Stimulated activated CD4-positive, alpha-beta T cell treated with anti-CD3 and anti-CD28 coated beads, Interleukin-1b, Interleukin-23, amount 100 ng/mL, for 48 hours (primary cell): ENCODE measurements around the gene CST6.
"Not testable (repeated sequence)": the region's sequence is repeated elsewhere in the genome, so short reads cannot be mapped to it uniquely, and the experiment has no call there.

Experiments
- DNase-seq: peaks from one replicate; pipeline ENCODE4 v3.0.0-alpha.2; 2020

Gene CST6

DNA sequence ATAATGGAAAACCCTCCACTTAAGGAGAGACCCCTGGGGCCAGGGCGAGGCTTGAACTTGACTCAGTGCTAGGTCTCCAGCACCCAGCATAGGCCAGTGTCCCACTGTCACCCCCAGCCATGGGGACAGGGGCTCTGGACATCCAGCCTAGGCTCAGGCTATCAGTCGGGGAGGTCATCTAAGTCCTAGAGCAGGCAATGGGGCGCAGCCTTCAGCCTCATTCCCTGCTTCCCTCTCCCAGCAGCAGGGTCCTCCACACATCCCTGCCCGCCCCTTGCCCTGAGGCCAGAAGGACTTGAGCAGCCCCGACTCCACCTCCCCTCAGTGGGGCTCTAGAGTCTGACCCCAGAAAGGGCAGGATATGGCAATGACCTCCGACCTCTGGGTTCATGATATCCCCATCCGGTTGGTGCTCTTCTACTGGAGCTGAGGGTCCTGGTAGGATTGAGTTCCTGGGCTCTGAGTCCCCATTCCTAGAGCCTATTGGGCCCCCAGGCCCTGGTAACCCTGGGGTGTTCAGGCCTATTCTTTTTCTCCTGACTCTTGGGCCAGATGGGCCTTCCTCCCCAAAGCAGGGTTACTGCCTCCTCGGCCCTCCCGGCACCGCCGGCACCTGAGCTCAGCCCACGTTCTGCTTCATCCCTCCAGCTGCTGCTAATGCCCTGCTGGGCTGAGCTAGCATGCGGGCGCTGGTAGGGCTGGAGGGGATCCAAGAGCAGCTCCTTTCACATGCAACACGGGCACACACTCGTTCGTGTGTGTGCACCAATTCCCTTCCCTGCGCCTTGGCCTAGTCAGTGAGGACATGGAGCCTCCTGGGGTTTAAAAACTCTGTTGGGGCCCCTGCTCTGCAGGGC, 4.4 kb downstream of the CST6 start:
- DNase-seq: no peak

DNA sequence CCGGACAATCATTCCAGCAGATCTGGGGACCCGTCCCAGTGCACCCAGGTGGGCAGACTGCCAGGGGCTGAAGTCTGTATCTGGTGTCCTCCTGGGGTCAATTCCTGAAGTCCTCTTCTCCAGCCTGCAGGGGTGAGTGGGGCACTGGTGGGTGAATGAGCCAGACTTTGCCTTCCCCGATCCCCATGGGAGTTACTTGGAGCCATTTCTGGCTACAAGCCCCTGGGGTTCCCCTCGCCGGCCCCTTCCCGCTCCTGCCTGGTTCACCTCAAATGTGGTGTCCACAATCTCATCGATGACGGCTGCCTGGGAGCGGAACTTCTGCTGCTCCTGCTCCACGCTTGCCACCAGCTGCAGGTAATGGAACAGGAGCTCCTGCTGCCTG, 5.0 kb downstream of the CST6 start:
- DNase-seq: no peak

DNA sequence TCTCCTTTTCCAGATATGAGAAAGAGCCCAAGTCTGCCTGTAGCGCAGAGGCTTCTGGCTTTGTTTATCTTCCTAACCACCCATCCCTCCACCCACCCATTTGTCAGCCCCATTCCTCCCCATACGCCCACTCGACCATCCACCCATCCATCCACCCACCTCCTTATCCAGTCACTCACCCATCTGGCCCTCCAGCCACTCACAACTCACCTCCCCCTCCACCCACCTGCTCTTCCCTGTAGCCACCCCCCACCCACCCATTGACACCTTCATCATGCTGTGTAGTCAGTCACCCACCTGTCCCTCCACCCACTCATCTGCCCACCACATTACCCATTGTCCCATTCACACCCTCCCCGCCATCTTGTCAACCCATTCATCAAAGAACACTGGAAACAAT, 5.5 kb downstream of the CST6 start:
- DNase-seq: no peak

DNA sequence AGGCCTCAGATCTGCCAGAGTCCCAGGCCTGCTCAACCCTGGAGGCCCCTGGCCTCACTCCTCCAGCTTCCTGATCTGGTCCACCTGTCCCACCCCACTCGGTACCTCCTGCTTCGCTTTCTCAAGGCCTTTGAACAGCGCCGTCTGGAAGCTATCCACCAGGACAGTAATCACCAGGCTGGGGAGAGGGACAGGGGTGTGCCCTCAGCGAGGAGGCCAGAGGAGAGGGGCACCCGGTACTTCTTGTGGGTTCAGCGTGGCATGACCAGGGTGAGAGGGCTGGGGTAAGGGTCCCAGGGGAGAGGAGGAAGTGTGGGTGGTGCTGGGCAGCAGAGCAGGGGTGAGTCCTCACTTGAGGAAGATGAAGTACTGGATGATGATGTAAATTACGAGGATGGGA, 8.4 kb downstream of the CST6 start:
- DNase-seq: no peak

DNA sequence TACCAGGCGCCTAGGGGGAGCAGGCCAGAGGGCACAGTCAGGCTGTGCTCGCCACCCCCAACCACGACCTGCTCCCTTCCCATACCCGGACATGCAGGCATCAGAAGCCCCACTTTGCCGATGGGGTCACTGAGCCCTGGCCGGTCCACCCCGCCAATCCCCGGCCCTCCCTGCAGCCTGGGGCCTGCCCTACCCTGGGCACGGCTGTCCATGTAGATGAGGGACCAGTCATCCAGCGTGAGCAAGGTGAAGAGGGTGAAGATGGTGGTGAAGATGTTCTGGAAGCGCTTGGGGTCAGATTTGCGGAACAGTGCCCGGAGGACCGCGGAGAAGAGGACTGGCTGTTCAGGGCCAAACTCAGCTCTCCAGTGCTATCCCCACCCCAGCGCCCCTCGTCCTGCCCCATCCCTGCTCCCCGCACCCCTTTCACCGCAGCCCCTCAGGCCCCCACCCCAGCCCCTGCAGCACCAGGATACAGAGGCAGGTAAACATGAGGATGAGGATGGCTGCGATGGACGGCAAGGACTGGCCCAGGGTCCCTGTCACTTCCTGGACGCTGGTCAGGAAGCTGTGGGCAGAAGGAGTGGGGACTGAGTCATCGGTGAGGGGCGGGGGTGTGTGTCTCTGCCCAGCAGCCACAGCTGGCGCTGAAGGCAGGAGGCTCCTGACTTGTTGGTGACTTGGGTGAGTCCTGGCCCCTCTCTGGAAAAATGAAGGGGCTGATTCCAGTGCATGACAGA, 9.0 kb downstream of the CST6 start:
- no peak for DNase-seq

DNA sequence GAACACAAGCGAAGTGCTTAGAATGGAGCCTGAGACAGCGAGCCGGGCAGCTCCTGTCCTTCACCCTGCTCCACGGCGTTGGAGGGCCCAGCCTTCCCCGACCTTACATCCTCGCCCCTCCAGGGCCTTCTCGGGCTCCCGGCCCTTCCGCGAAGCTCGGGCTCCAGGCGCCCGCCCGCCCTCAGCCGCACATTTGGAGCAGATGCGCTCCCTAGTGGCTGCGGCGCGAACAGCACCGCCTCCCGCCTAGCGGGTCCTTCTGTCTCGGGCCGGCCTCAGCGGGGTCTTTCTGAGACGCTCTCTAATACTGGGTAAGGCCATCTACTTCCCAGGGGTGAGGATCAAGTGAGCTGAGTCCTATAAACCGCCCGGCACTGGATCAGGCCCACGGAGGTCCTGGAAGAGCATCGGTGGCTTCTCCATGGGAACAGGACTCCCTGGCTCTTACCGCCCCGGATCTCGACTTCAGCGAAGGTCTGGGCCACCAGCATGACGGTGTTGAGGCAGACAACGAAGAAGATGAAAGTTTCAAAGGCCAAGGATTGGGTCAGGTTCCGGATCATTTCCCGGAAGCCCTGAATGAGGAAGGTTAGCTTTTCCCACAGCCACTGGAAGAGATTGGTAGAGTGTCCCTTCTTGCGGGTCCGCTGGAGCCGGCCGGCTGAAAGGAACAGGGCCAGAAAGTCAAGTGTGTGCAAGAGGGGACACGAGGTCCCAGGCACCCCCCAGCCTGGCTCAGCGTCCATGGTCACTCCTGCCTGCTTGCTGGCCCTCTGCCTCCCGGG, 10.8 kb downstream of the CST6 start:
- peak; percentile 74 for DNase-seq

DNA sequence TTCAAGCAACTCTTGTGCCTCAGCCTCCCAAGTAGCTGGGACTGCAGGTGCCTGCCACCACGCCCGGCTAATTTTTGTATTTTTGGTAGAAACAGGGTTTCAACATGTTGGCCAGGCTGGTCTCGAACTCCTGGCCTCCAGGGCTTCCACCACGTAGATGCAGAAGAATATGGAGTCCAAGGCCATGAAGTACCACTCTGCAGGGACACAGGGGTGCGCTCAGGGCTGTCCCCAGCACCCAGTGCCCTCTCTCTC, 11.3 kb downstream of the CST6 start:
- DNase-seq: not testable (repeated sequence)

DNA sequence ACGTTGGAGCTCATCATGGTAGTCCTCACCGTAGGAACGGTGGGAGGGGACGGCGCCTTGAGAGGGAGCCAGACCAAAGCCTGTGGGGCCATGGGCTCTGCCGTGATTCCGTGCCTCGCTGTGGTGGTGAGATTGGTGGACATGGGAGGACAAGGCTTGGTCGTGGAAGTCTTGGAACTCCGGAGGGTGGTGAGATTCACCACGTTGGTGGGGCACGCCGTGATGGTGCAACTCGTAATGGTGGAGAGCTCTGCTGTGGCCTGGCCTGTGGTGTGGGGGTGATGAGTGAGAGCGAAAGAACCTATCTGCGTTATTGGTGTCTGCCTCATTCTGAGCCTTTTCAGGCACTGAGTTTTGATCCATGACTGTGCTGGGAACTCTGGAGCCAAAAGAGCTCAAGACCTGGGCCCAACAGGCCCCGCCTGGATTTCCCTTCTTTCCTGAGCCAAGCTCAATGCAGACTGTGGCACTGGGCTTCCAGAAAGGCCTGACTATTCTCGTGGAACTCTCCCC, 14.3 kb downstream of the CST6 start, which contains the start of gene CATSPER1:
Gene CATSPER1, minus strand, starts transcription at position 463 of the 513 bp plus-strand sequence. Its CDS starts 100 bp downstream, at position 363.
- no peak for DNase-seq

DNA sequence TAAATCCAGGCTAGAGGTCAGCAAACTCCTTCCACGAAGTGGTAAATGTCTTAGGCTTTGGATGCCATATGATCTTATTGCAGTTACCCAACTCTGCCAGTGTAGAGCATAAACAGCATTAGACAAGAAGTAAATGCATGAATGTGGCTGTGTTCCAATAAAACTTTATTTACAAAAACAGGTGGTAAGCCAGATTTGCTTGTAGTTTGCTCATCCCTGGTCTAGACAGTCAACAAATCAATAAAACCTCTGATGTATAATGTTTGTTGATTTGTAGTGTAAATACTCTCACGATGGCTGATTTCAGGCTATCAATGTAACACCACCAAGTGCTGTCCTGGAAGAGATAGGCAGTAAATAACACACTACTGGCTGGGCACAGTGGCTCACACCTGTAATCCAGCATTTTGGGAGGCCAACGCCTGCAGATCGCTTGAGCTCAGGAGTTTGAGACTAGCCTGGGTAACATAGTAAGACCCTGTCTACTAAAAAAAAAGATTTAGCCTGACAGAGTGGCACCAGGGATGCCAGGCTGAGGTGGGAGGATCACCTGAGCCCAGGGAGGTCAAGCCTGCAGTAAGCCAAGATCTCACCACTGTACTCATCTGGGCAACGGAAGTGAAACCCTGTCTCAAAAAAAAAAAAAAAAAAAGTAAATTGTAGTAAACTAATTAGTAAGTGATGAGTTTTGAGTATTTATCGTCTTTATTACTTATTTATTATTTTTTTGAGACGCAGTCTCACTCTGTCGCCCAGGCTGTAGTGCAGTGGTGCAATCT, 21.3 kb downstream of the CST6 start:
- DNase-seq: no peak

DNA sequence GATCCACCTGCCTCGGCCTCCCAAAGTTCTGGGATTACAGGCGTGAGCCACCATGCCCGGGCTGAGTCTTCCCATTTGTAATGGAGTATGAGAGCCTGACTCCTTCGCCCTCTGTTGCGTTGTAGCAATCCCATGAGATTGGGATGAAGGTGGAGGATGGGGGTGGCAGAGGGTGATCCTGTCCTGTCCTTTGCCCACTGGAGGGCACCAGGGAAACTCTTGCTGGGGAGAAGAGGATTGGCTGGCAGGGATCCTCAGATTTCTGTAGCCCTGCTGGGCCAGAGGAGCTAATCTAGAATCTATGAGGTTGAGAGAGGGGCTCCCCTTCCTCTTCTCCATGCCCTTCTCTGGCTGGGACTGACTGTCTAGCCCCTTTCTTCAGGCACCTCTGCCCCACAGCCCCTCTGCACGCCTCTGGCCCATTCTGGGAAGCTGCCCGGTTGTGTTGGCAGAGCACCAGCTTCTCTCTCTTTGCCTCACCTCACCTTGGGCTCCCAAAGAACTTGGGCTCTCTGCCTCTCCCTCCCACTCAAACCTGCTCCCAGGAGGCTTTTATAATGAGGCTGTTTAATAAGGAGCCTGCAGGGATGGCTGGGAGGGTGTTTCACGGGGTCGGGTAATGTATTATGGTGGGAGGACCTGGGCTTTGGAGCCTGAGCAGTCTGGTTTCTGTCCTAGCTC, 24.0 kb downstream of the CST6 start:
- DNase-seq: no peak

DNA sequence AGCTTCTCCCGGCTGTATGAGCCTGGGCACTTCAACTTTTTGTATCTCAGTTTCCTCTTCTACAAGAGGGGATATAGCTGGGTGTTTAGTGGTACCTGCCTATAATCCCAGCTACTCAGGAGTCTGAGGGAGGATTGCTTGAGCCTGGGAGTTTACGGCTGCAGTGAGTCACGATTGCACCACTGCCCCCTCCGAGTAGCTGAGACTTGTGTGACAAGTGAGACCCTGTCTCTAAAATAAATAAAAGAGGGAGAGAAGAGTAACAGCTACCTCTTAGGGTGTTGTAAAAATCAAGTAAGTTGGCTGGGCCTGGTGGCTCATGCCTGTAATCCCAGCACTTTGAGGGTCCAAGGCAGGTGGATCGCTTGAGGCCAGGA, 24.5 kb downstream of the CST6 start:
- no peak for DNase-seq

DNA sequence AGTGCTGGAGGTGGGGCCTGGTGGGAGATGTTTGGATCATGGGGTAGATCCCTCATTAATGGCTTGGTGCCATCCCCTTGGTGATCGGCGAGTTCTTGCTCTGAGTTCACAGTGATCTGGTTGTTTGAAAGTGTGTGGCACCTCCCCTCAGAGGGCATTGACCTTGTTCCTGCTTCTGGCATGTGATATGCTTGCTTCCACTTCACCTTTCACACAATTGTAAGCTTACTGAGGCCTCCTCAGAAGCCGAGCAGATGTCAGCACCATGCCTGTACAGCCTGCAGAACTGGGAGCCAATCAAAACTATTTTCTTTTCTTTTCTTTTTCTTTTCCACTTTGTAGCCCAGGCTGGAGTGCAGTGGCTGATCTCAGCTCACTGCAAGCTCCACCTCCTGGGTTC, 25.5 kb downstream of the CST6 start:
- DNase-seq: no peak

DNA sequence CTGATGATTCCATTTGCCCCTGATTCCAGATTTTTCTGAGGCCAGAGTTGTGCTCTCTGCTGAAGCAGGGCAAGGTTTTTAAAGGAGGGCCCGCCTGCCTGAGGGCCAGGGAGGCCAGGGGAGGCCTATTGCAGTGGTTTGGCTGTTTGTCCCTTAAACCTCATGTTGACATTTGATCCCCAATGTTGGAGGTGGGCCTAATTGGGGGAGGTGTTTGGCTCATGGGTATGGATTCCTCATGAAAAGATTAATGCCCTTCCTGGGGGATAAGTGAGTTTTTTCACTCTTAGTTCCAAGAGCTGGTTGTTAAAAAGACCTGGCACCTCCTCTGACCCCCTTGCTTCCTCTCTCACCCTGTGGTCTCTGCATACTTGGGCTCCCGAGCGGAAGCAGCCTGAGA, 28.0 kb downstream of the CST6 start:
- no peak for DNase-seq

DNA sequence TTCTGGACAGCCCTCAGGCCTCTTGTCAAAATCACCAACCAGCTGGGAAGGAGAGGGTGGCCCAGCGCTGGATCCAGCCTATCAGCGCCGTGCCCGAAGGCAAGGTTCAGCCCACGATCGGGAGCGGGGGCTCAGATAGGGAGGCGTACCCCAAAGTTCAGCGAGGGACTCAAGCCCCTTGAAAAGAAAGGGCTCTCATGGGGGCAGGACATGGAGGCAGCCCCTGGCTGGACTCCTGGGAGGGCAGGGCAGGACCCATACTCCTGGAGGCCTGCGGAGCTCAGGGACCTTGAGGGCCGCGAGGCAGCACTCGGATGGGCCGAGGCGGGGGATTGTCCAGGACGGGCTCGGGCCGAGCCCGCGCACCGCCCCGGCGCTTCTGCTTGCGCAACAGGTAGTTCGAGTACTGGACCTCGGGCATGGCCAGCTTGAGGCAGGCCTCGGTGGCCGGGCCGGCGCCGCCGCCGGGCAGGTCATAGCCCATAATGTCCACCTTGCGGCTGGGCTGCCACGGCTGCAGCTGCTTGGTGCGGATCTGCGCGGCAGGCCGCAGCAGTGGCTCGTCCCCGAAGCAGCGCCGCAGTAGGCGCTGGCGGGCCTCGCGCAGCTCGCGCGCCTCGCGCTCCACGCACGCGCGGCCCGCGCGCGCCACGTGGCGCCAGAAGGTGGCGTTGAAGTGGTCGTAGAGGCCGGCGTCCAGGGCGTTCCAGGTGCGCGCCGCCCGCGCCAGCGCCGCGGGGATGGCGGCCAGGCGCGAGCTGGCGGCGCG, 30.6 kb downstream of the CST6 start:
- DNase-seq: no peak

DNA sequence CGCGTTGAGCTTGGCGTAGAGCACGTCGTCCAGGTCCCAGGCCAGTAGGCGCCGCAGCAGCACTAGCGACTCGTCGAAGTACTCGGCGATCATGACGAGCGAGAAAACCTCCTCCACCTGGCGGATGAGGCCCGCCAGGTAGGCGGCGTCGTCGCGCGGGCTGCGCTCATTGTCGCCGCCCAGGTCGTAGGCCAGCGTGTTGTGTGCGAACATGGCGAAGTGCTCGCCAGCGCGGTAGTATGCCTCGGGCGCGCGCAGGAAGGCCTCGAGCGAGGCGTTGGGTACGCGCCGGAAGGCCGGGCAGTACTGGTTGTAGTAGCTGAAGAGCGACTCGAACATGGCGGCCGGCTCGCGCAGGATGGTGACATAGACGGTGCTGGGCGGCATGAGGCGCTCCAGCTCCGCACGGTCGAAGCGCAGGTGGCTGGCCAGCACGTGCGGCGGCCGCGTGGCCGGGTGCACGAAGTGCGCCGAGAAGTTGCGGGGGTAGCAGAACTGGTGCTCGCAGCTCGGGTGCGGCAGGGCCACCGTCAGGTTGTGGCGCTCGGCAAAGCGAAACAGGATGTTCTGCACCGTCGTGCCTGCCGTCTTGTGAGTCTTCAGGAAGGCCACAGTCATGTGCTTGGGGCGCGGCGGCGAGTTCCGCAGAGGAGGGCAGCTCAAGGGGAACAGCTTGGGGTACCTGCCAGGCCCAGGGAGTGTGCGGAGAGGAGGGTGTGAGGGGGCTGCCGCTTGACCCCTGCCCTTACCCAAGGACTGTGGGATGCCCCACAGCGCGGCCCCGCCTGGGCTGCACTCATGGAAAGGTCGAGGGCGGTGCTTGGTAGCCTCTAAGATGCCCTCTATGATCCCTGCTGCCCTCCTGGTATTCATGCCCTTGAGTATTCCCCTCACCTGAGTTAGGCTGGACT, 31.4 kb downstream of the CST6 start:
- no peak for DNase-seq

DNA sequence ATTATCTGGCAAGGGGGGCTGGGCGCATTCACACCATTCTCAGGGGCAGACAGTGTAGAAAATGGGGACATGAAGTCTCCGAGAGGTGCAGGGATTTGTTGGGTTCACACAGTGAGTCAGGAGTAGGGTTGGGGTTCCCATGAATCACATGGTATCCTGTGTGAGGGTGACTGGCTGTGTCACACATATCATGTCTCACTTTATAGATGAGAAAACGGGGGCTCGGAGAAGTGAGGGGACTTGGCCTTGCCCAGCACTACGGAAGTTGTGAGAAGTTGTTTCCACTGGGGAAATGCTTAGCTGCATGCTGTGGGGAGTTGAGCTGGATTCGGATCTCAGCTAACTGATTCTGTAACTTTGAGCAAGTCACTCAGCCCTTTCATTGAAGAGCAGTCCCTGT, 32.9 kb downstream of the CST6 start:
- no peak for DNase-seq

DNA sequence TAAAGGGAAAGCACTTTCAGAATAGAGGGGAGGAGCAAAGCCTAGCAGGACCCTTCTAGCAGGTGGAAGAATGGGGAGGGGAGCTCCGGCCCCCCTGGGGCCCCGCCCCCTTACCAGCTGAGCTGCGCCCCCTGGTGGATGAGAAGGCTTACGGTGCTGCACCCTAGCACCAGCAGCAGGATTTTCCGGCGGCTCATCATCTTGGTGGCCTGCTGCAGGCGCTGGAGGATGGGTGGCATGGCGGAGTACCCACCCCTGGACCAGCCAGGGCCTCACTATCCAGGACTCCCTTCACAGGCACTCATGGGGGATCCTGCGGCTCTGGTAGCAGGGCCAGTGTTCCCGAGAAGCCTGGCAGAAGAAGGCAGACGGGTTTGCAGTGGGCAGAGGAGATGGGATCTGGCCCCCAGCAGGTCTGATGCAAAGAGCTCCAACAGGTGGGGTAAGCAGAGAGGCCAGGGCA, 33.4 kb downstream of the CST6 start:
- DNase-seq: peak; percentile 83

DNA sequence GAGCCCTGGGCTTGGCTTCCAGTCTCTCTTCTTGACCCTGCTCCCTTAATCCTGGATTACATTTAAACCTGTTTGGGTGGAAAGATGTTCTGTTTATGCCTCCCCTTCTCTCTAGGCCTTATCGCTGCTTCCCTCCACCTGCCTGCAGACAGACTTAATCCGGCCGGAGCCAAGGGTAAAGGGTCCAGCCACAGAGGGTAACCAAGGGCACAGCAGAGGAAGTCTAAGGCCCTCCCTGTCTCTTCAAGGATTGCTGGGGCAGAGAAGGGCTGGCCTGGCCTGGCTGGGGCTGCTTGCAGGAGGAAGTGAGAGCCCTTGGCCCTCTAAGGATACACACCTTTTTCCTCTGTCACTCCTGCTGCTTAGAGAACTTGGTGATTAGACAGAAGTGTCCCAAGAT, 35.1 kb downstream of the CST6 start:
- no peak for DNase-seq

DNA sequence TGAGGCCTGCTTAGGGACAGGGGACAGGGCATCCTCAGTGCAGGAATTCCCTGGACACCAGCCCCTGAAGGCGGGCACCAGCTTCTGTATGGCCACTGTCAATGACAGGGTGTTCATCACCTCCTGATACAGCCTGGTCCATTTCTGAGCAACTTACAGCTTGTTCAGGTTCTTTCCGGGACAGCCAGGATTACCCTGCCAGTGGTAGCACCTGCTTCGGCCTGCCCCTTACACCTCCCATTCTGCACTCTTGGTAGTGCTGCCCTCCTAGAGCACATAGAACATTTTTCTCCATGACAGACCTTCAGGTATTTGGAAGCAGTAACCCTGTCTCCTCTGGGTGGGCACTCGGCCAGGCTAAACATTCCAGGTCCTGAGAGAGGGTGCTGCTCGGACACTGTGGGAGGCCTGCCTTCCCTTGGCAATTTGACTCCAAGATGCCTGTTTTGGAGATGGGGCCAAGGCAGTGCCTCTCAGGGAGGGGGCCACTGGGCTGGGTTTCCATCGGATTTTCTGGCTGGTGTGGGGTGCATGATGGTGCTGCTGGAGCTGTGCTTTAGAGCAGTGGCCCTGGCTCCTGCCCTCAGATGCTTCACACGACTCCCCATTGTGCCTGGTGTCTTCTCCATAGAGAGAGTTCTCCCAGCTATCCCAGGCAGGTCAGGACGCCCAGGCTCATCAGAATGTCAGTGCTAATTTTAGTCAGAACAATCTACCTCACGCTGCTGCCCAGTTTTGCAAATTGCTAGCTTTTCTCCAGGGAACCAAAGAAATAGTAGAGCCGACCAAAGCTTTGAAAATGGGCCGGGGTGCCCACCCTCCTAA, 35.9 kb downstream of the CST6 start:
- no peak for DNase-seq
